GM12872 (cell line): ENCODE data around the gene LTF.

ENCODE experiments used
- TF ChIP-seq, protein P1 (sequence below): IDR thresholded peaks from 3 replicates; pipeline ENCODE4 v1.5.1; 2011; ENCODE audit warnings: low read depth, mild to moderate bottlenecking, low read length, moderate library complexity; ENCODE audit not compliant: insufficient read depth

Gene LTF

DNA sequence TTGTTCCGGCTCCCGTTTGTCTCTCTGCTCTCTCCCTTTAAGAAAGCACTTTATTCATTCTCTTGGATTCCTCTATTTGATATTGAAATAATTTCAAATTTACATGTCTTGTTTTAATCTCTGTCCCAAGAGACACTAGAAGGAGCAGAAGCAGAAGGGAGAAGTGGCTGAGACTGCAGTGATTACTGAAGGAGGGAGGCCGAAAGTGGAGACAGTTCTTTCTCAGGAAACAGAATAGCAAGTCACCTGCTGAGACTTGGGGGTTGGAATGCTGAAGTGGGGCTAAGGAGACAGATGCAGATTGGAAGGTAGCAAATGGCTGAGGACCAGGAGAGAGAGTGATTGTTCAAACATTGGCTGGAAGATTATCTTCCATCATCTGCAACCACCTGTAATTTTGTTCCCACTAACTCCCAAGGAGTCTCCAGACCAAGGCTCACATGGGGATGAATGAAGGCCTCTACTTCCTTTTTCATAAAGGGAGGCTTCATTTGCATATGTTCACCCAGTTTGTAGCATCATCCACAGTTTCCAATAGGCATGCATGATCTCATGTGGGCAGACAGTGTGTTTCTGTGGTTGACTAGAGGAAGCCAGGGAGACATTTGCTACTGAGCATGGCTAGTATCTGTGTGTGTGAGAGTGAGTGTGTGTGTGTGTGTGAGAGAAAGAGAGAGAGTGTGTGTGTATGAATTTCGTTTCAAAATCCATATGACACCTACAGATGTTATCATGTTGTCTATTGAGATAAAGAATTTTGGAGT lies 24.0 kb downstream of the LTF start:
- TF ChIP-seq, protein P1, sequence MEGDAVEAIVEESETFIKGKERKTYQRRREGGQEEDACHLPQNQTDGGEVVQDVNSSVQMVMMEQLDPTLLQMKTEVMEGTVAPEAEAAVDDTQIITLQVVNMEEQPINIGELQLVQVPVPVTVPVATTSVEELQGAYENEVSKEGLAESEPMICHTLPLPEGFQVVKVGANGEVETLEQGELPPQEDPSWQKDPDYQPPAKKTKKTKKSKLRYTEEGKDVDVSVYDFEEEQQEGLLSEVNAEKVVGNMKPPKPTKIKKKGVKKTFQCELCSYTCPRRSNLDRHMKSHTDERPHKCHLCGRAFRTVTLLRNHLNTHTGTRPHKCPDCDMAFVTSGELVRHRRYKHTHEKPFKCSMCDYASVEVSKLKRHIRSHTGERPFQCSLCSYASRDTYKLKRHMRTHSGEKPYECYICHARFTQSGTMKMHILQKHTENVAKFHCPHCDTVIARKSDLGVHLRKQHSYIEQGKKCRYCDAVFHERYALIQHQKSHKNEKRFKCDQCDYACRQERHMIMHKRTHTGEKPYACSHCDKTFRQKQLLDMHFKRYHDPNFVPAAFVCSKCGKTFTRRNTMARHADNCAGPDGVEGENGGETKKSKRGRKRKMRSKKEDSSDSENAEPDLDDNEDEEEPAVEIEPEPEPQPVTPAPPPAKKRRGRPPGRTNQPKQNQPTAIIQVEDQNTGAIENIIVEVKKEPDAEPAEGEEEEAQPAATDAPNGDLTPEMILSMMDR, result no peak

DNA sequence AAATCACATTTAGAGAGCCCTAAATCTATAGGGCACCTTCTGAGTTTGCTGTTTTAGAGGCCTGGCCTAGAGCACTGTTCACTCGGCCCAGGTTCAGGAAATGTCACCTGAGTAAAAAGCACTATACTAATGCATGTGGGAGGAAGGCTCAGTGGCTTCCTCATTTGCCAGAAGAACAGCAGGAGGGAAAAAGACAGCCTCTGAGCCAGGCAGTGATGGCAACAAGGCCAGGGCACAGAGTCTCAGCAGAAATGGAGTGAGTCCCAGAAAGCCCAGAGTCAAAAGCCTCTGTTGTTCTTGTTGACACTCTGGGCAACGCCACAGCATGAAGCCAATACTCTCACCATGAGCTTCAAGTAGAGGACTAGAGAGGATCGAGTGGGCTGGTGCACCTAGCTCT lies 25.9 kb downstream of the LTF start:
- TF ChIP-seq, protein P1, result no peak

DNA sequence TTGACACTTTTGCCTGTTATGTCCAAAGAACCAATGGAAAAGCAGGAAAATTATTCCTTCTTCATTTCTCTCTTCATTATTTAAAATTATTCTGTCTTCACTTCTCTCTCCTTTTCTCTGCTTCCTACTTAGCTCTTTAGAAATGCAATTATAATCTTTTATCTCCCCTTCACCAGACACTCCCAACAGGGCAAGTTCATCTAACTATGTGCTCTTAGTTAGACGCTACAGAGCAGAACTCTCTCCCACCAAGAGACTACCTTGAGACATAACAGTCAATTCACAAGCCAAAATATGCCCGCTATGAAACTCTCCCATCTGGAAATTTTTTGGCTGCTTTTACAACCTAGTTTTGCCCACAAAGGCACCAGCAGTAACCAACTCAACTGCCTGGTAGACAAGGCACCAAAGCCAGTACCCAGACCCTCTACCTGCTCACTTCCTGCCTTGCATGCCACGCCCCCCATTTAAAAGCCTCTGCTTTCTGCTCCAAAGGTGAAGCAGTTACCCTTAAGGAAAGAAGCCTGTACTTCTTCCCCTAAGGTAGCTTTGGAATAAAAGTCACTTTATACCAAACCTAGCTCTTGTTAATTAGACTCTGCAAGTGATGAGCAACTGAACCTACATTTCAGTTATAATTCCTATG lies 29.5 kb downstream of the LTF start:
- TF ChIP-seq, protein P1, result no peak

DNA sequence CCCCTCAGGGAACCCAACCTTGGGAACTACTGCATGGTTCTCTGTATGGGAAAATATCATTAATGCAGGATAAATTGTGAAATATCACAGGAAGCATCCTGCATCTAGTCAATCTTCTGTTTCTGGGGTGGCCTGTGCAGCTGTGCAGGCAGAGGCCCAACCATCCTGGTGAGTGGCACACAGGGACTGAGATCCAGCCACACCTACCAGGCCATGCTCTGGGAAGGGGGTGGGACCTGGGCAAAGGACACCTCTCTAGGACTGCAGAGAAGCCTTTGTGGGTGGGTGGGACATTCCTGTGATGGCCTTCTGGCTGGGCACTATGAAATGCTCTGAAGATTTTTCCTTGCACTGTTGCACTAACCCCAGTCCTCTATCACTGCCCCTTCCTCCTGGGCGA lies 30.9 kb downstream of the LTF start:
- TF ChIP-seq, protein P1, result no peak

DNA sequence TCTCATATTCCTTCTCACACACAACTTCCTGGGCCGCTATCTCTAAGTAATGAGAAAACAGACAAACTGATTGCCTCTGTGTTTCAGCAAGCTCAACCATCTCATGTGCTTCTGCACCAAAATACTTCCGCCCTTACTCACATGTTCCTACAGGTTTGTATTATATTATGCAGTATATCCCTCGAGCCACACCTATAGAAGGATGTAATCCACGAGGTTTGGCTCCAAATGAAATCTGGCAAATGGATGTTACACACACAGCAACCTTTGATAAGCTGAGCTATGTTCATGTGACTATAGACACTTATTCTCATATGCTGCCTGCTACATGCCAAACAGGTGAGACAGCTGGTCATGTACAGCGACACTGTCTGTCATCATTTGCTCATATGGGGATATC lies 35.0 kb downstream of the LTF start:
- TF ChIP-seq, protein P1, result no peak

DNA sequence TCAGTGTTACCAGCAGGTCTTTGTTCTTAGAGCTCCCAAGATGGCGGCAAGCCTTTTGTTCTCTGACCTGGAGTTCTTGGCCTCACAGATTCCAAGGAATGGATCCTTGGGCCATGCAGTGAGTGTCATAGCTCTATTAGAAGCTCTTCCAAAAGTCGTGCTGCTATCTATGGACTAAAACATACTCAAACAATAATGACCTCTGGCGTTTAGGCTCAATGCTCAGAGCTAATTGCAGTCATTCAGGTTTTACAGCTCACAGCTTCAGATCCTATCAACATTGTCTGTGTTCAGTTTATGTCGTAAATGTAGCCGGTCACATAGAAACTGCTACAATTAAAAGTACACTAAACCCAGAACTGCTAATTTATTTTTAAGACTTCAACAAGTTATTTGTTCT lies 35.5 kb downstream of the LTF start:
- TF ChIP-seq, protein P1, result no peak

DNA sequence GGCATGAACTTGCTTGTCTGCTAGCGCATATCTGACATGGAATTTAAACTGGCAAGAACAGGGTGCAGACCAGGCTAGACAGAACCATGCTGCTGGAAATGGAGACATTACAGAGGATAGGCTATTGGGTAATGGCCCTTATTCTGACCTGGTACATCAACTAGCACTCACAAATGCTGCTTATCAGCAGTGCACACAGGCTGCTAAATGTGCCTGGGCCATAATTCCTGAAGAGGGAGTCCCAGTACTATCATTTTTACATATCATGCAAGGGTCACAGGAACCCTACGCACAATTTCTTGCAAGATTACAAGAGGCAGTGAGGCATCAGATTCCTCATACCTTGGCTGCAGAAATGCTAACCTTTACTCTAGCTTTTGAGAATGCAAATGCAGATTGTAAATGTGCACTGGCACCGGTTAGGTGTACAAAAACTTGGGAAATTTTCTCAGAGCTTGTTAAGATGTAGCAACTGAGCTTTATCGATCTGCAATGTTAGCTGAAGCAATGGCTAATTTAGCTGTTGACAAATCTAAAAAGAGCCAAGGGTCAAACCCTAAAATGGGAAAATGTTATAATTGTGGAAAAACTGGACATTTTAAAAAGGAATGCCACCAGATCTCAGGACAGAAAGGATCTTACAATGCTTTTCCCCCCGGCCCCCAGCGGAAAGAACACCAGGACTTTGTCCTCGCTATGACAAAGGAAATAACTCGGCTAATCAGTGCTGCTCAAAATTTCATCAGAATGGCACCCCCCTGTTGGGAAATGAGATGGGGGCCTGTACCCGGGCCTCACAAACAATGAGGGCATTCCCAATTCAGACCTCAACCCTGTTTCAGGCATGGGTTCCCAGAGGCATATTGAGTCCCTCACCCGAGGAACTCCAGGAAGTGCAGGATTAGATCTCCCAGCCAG lies 36.5 kb downstream of the LTF start:
- TF ChIP-seq, protein P1, result no peak
